Liver (tissue), 9 donors: ENCODE data around the gene CENPU. TPM values are rescaled to one million over a fixed set of nuclear protein-coding genes. Genes with fewer than 3 reads are reported as not detected.

ENCODE experiments used
- DNase-seq: peaks from one replicate; pipeline ENCODE4 v3.0.0-alpha.2; 2017; ENCODE audit warnings: low spot score
- H3K27ac ChIP-seq, 2 donors: one replicate each; pipeline ENCODE4 v1.7.0; 2013; ENCODE audit warnings: inconsistent platforms in 2 of 2, low read length in 2 of 2, control low read depth in 1 of 2, low read depth in 1 of 2, mild to moderate bottlenecking in 1 of 2
- H3K27me3 ChIP-seq, 4 donors: one replicate each; pipeline versions ENCODE4 v1.6.1 to v1.7.0; 2013; ENCODE audit warnings: low read length in 3 of 4, inconsistent platforms in 1 of 4, mild to moderate bottlenecking in 1 of 4, moderate library complexity in 1 of 4; ENCODE audit not compliant: control insufficient read depth in 4 of 4, insufficient read depth in 4 of 4
- H3K36me3 ChIP-seq, 4 donors: one replicate each; pipeline versions ENCODE4 v1.6.1 to v1.7.0; 2013; ENCODE audit warnings: low read length in 3 of 4, mild to moderate bottlenecking in 3 of 4, low read depth in 1 of 4, moderate library complexity in 1 of 4; ENCODE audit not compliant: control insufficient read depth in 4 of 4, insufficient read depth in 3 of 4
- H3K4me1 ChIP-seq, 4 donors: one replicate each; pipeline versions ENCODE4 v1.6.1 to v1.7.0; 2013; ENCODE audit warnings: low read length in 3 of 4, mild to moderate bottlenecking in 3 of 4, moderate library complexity in 1 of 4; ENCODE audit not compliant: control insufficient read depth in 4 of 4, insufficient read depth in 4 of 4
- H3K4me3 ChIP-seq, 3 donors: one replicate each; pipeline versions ENCODE4 v1.6.1 to v1.7.0; 2013; ENCODE audit warnings: low read length in 3 of 3, control low read depth in 1 of 3, low read depth in 1 of 3, mild to moderate bottlenecking in 1 of 3
- H3K9ac ChIP-seq, 2 donors: one replicate each; pipeline ENCODE4 v1.7.0; 2013; ENCODE audit warnings: low read length in 2 of 2, mild to moderate bottlenecking in 2 of 2, moderate library complexity in 2 of 2, control low read depth in 1 of 2, low read depth in 1 of 2
- H3K9me3 ChIP-seq, 4 donors: one replicate each; pipeline versions ENCODE4 v1.6.1 to v1.7.0; 2013; ENCODE audit warnings: low read length in 3 of 4; ENCODE audit not compliant: control insufficient read depth in 4 of 4
- CTCF ChIP-seq: fragments of 150-350 bp; IDR thresholded peaks from 2 replicates; pipeline ENCODE4 v1.5.1; 2017; ENCODE audit warnings: improper control_type of control experiment, low read depth, low read length; ENCODE audit not compliant: missing input control
- EGR1 ChIP-seq, 2 donors: IDR thresholded peaks; 2 replicates each; pipeline ENCODE4 v1.6.1; 2016 to 2018; ENCODE audit warnings: antibody characterized with exemption in 2 of 2, low read depth in 2 of 2
- FOXA2 ChIP-seq: IDR thresholded peaks from 2 replicates; pipeline ENCODE4 v1.6.1; 2016; ENCODE audit warnings: antibody characterized with exemption
- GABPA ChIP-seq, 2 donors: IDR thresholded peaks in 1 of 2; conservative IDR thresholded peaks in 1 of 2; 2 replicates each; pipeline ENCODE4 v1.6.1; 2016; ENCODE audit warnings: antibody characterized with exemption in 2 of 2, mild to moderate bottlenecking in 1 of 2, moderate library complexity in 1 of 2
- HNF4A ChIP-seq, 2 donors: conservative IDR thresholded peaks; 2 replicates each; pipeline ENCODE4 v1.6.1; 2016; ENCODE audit warnings: antibody characterized with exemption in 2 of 2, mild to moderate bottlenecking in 2 of 2
- HNF4G ChIP-seq: IDR thresholded peaks from 2 replicates; pipeline ENCODE4 v1.6.1; 2016; ENCODE audit warnings: antibody characterized with exemption
- MAX ChIP-seq: IDR thresholded peaks from 2 replicates; pipeline ENCODE4 v1.6.1; 2016; ENCODE audit warnings: antibody characterized with exemption
- NR2F2 ChIP-seq: IDR thresholded peaks from 2 replicates; pipeline ENCODE4 v1.6.1; 2016; ENCODE audit warnings: antibody characterized with exemption
- RAD21 ChIP-seq, 2 donors: IDR thresholded peaks; 2 replicates each; pipeline ENCODE4 v1.6.1; 2016; ENCODE audit warnings: antibody characterized with exemption in 2 of 2, mild to moderate bottlenecking in 2 of 2
- REST ChIP-seq: IDR thresholded peaks from 2 replicates; pipeline ENCODE4 v1.6.1; 2016; ENCODE audit warnings: antibody characterized with exemption, mild to moderate bottlenecking
- RXRA ChIP-seq, 2 donors: IDR thresholded peaks; 2 replicates each; pipeline ENCODE4 v1.6.1; 2017 to 2018; ENCODE audit warnings: antibody characterized with exemption in 2 of 2, mild to moderate bottlenecking in 1 of 2
- SP1 ChIP-seq: IDR thresholded peaks from 2 replicates; pipeline ENCODE4 v1.6.1; 2018; ENCODE audit warnings: antibody characterized with exemption, mild to moderate bottlenecking
- TAF1 ChIP-seq: conservative IDR thresholded peaks from 2 replicates; pipeline ENCODE4 v1.6.1; 2016; ENCODE audit warnings: antibody characterized with exemption, mild to moderate bottlenecking
- ZBTB33 ChIP-seq: IDR thresholded peaks from 2 replicates; pipeline ENCODE4 v1.6.1; 2016; ENCODE audit warnings: antibody characterized with exemption
- WGBS: extraction: QIAGEN DNeasy Blood & Tissue Kit; methylation state at CpG from one replicate; pipeline ENCODE4 v1.1.7; 2013; 5-methylcytosine and 5-hydroxymethylcytosine counted together
- polyA plus RNA-seq, 2 donors: library from polyadenylated mRNA; stranded (reverse) in 1 of 2; unstranded in 1 of 2; fragments of 200-250 nt in 1 of 2; fragments of >200 nt in 1 of 2; fragmentation: Nextera tagmentation in 1 of 2; extraction: Ambion mirVana in 1 of 2; gene quantifications; one replicate each; pipeline versions ENCODE4 v1.2.1 to v1.2.3, GENCODE V29; 2013 to 2015
- total RNA-seq, 2 donors: library from RNA; depleted of rRNA; stranded (reverse); fragments of >200 nt; gene quantifications; one replicate each; pipeline ENCODE4 v1.2.3, GENCODE V29; 2014
- donor health status: healthy.
- donor health status: healthy.
- donor health status: healthy.
- donor health status: healthy.
- donor health status: healthy.

Gene CENPU
- total and polyA plus RNA-seq, 4 donors = 1.2 to 22.0 (median 1.8) TPM

GRCh38 chr4:184766446-184766845 lies 32.5 kb upstream of the CENPU start:
- Histone ChIP-seq H3K9me3 (no peaks in the 10 kb centered on the region), H3K4me1 (no peaks in the 10 kb centered on the region), H3K27ac (no peak overlapping the region), H3K9ac (no peak overlapping the region), H3K27me3 (no peaks in the 10 kb centered on the region), H3K36me3 (peaks cover 21 to 93% (median 88%) of the 10 kb centered on the region in 4 donors), H3K4me3 (no peak overlapping the region)
- WGBS = 94% methylated on average over 9 of the region's 9 CpGs
- no peak for TF ChIP-seq EGR1 (IDR thresholded peaks at IDR 0.05; ENCODE audit: low read depth in 2 of 2)
- no peak for TF ChIP-seq FOXA2
- no peak for TF ChIP-seq MAX
- no peak for TF ChIP-seq GABPA (IDR thresholded peaks at IDR 0.05 in 1 of 2, conservative IDR thresholded peaks at IDR 0.05 in 1 of 2)
- no peak for TF ChIP-seq REST
- TF ChIP-seq RAD21 (IDR thresholded peaks at IDR 0.05) = no peak
- TF ChIP-seq HNF4G = no peak
- no peak for TF ChIP-seq SP1
- no peak for TF ChIP-seq TAF1
- TF ChIP-seq RXRA (IDR thresholded peaks at IDR 0.05) = no peak
- no peak for TF ChIP-seq CTCF
- TF ChIP-seq ZBTB33 = no peak
- no peak for TF ChIP-seq NR2F2
- no peak for DNase-seq

- Histone ChIP-seq H3K4me3 (no peak overlapping the region), H3K9me3 (no peaks in the 10 kb centered on the region), H3K27ac (no peak overlapping the region), H3K4me1 (no peaks in the 10 kb centered on the region), H3K27me3 (no peaks in the 10 kb centered on the region), H3K9ac (no peak overlapping the region), H3K36me3 (peaks cover 26 to 95% (median 88%) of the 10 kb centered on the region in 4 donors)
- no peak for DNase-seq
- WGBS = 91% methylated on average over 21 of the region's 21 CpGs
- TF ChIP-seq RAD21 (IDR thresholded peaks at IDR 0.05) (no peak), REST (no peak), HNF4A (conservative IDR thresholded peaks at IDR 0.05) (no peak), NR2F2 (no peak), ZBTB33 (no peak)
Measured at GRCh38 chr4:184765473-184766340, 31.8 kb upstream of the CENPU start.
